Measurements from ENCODE around the gene TSHZ2. TPM values are rescaled to one million over a fixed set of nuclear protein-coding genes. Genes with fewer than 3 reads are reported as not detected.

The TSHZ2 gene
- total and polyA plus RNA-seq, 9 of the 15 experiments (the other 6 are each of a cell fraction or from before 2014, with no cell fraction given): 0.03 to 0.20 (median 0.05) TPM; not detected in 4

GRCh38 chr20:53296451-53297153, 324.4 kb downstream of the TSHZ2 start (continued):
- no peak for TF ChIP-seq ZNF407 (IDR thresholded peaks at IDR 0.05; ENCODE audit: low read depth)
- TF ChIP-seq ETS2 (tag; IDR thresholded peaks at IDR 0.05; ENCODE audit: borderline replicate concordance, poor library complexity, severe bottlenecking): no peak
- no peak for TF ChIP-seq E2F6 (IDR thresholded peaks at IDR 0.05; ENCODE audit: borderline replicate concordance in 1 of 2, extremely low read depth in 1 of 2, insufficient read depth in 1 of 2, insufficient read length in 1 of 2, low read depth in 1 of 2, low read length in 1 of 2, poor library complexity in 1 of 2, severe bottlenecking in 1 of 2)
- TF ChIP-seq FUS (optimal IDR thresholded peaks at IDR 0.05; ENCODE audit: low read depth, low read length): no peak
- TF ChIP-seq MBD2 (IDR thresholded peaks at IDR 0.05; ENCODE audit: borderline replicate concordance, low read depth): no peak
- TF ChIP-seq TRIM25 (IDR thresholded peaks at IDR 0.05; ENCODE audit: borderline replicate concordance): no peak
- TF ChIP-seq NCOA2 (IDR thresholded peaks at IDR 0.05; ENCODE audit: partially characterized antibody in 2 of 2): no peak
- no peak for TF ChIP-seq PHB2 (IDR thresholded peaks at IDR 0.05; ENCODE audit: low read depth)
- peak; percentile 67 for TF ChIP-seq CEBPG (CRISPR knock-in tag; IDR thresholded peaks at IDR 0.05)
- TF ChIP-seq CEBPG (tag; conservative IDR thresholded peaks at IDR 0.05 in 1 of 2, IDR thresholded peaks at IDR 0.05 in 1 of 2): no peak
- TF ChIP-seq MAZ (CRISPR knock-in tag; conservative IDR thresholded peaks at IDR 0.05 in 1 of 2, IDR thresholded peaks at IDR 0.05 in 1 of 2): peak in 1 of 2 experiments; percentile 39; a peak in 2 of 4 replicates
- no peak for TF ChIP-seq ATF1 (CRISPR knock-in tag; IDR thresholded peaks at IDR 0.05)
- 0 out of 2 replicates have a peak, but pooled peaks have one; percentile 18 for TF ChIP-seq ATF1 (tag; IDR thresholded peaks at IDR 0.05)
